ENCODE data around the gene HPS5.

GRCh38 chr11:18317551-18317950 lies 4.4 kb downstream of the HPS5 start:
- TF ChIP-seq POLR2A (IDR thresholded peaks at IDR 0.05): no peak
- TF ChIP-seq, protein P1, sequence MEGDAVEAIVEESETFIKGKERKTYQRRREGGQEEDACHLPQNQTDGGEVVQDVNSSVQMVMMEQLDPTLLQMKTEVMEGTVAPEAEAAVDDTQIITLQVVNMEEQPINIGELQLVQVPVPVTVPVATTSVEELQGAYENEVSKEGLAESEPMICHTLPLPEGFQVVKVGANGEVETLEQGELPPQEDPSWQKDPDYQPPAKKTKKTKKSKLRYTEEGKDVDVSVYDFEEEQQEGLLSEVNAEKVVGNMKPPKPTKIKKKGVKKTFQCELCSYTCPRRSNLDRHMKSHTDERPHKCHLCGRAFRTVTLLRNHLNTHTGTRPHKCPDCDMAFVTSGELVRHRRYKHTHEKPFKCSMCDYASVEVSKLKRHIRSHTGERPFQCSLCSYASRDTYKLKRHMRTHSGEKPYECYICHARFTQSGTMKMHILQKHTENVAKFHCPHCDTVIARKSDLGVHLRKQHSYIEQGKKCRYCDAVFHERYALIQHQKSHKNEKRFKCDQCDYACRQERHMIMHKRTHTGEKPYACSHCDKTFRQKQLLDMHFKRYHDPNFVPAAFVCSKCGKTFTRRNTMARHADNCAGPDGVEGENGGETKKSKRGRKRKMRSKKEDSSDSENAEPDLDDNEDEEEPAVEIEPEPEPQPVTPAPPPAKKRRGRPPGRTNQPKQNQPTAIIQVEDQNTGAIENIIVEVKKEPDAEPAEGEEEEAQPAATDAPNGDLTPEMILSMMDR (IDR thresholded peaks at IDR 0.05): no peak

All from adrenal gland (tissue), 5 donors.